GM18909 (cell line): Measurements from ENCODE around the gene SELENON.

Experiments
- ATAC-seq: cut with Tn5 transposase; IDR thresholded peaks from one replicate; pipeline ENCODE4 v1.9.1; 2021; ENCODE audit warnings: mild to moderate bottlenecking; ENCODE audit not compliant: unreplicated experiment, poor library complexity

SELENON gene

DNA sequence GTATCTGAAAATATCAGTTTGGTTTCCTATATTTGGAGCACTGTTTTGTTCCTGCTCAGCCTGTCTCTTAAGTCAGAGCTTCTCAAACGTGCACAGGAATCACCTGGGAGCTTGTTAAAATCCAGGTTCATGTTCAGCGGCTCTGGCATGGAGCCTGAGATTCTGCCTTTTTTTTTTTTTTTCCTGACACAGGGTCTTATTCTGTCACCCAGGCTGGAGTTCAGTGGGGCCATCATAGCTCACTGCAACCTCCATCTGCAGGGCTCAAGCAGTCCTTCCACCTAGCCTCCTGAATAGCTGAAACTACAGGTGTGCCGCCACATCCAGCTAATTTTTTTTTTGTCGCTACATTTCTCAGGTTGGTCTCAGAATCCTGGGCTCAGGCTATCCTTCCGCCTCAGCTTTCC lies 12.2 kb upstream of the SELENON start:
- no peak for ATAC-seq

DNA sequence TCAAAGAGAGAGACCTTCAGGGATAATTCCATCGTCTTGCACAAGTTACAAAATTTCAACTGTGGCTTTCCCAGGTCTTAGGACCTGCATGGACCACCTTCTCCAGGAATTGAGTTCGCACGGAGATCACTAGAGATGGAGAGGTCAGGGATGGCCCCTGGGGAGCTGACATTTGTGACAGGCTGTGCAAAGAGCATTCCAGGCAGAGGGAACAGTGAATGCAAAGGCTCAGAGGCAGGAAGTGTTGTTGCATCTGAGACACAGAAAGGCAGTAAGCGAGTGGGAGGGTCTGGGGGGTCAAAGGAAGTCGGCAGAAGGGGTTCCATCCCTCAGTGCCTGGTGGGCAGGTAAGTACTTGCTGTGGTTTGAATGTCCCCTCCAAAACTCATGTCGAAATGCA lies 9.5 kb upstream of the SELENON start:
- ATAC-seq, result no peak

DNA sequence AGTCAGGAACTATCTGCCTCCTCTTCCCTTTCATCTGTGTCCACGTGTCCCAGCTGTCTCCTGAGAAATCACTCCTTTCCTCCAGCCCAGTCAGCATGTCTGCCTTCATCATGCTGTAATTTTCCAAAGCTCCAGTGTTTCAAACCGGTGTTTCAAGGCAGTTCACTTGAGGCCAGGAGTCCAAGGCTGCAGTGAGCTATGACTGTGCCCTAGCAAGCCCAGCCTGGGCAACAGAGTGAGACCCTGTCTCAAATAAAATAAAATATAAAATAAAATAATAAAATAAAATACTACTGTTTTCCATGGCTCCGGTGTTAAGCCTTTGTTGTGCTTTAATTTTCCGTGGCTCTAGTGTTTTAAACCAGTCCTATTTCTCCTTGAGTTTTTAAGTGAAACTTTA lies 7.9 kb upstream of the SELENON start:
- ATAC-seq, result no peak

DNA sequence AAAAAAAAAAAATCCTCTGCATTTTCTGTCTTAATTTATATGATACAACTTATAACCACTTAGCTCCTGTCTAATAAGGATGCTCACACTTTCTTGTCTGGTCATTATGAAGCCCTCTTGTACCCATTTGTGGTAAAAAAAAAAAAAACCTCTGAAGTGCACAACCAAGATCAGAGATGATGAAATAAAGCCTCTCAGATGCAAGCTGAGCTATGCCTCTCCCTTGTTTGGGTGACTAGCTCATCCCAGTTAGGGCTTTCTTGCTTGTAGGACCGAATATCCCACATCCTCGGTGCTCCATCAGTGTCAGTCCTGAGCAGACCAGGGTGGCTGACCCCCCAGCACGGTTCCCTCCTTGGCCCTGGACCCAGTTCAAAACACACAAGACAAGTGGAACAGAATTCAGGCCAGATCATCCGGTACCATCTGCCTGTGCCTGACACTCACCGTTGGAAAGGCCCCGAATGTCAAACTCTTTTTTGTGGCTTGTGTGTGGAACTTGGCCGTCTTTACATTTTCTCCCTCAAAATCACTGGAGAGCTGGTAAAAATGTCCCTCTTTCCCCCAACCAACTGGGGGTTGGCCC lies 6.3 kb upstream of the SELENON start:
- ATAC-seq, result no peak

DNA sequence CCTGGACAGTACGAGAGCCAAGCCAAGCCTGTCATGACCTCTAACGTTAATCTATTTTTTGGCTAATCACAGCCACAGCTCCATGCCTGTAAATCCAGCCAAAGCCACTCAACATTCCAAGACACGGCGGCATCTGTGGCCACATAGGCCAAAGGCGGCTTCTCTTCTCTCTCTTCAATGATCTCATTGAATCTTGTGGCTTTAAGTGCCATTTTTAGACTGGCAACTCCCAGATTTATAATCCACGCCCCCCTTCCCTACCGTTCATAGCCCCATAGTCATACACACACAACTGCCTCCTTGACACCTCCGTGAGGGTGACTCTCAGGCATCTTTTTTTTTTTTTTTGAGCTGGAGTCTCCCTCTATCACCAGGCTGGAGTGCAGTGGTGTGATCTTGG lies 5.7 kb upstream of the SELENON start:
- ATAC-seq, result no peak

DNA sequence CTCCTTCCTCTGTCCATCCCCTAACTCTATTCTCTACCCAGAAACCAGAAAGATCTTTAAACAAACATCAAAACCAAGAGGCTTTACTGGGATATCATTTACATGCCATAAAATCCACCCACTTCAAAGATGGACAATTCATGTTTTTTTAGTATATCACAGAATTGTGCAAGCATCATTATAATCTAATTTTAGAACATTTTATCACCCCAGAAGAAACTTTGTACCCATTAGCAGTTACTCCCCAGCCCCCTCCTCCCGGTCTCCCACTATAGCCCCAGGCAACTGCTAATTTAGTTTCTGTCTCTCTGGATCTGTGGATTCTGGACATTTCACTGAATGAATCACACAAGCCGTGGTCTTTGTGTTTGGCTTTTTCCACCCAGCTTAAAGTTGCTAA lies 4.8 kb upstream of the SELENON start:
- ATAC-seq, result no peak

DNA sequence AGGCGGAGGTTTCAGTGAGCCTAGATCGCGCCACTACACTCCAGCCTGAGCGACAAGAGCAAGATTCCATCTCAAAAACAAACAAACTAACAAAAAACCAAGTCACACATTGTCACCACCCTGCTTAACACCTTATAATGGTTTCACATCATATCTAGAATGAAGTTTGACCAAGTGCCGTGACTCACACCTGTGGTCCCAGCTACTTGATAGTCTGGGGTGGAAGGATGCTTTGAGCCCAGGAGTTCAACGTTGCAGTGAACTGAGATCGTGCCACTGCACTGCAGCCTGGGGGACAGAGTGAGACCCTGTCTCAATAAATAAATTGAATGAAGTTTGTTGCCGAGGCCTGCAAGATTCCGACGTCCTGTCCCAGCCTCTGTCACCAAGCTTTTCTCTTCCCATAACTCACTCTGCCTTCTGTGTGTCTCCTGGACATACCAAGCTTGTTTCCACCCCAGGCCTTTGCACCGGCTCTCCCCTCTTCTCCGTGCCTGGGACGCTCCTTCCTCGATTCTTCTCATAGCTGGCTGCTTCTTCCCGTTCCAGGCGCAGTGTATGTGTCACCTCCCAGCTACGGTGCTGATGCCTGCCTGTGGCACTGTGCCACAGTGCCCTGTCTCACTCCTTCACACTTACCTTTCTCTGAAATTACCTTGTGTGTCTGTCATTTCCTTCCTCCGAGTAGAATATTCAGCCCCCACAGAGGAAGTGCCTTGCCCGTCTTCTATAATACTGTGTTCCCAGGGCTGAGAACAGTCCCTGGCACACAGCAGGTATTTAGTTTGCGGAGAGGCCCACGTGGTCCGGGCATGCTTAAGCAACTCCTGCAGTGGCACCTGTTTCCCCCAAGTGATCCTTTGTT lies 3.8 kb upstream of the SELENON start:
- ATAC-seq, result no peak

DNA sequence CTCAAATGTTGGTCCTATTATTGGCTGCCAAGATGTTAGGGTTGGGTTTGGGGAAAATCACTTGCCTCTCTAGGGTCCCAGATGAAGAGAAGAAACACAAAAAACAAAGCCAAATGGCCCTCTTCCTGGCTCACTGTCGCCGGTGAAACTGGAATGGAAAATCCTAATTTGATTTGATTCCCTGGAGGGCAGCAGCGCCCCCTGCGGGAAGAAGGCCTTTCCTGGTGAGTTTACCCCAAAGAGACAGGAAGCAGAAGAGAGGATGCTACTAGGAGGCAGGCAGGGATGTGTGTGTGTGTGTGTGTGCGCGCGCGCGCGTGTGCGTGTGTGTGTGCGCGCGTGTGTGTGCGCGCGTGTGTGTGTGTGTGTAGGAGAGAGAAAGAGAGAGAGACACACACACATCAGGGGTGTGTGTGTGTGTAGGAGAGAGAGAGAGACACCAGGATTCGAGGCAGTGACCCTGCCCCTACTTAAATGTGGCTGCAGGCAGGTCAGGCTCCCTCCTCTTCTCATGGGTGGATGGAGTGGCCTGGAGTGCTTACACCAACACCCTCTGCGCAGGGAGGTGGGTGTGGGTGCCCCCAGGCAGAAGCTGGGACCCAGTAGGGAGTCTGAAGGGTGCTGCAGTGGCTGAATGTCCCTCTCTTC lies 3.1 kb upstream of the SELENON start:
- ATAC-seq, result no peak

DNA sequence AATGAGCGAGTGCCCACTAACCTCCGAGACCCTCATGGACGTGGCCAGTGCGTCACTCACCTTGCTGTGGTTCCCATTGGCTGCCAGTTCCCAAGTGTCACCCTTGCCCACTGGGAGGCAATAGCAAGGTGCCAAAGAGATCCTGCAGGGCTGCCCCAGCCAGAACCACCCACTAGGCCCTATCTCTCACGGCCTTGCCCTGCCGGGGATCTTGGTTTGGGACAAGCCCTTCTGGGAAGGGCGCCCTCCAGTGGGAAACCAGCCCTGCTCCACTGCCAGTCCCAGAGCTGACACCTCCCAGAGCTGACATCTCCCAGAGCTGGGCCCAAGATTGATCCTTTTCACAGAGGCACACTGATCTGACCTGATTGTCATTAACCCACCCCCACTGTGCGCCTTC lies 2.1 kb upstream of the SELENON start:
- ATAC-seq, result no peak

DNA sequence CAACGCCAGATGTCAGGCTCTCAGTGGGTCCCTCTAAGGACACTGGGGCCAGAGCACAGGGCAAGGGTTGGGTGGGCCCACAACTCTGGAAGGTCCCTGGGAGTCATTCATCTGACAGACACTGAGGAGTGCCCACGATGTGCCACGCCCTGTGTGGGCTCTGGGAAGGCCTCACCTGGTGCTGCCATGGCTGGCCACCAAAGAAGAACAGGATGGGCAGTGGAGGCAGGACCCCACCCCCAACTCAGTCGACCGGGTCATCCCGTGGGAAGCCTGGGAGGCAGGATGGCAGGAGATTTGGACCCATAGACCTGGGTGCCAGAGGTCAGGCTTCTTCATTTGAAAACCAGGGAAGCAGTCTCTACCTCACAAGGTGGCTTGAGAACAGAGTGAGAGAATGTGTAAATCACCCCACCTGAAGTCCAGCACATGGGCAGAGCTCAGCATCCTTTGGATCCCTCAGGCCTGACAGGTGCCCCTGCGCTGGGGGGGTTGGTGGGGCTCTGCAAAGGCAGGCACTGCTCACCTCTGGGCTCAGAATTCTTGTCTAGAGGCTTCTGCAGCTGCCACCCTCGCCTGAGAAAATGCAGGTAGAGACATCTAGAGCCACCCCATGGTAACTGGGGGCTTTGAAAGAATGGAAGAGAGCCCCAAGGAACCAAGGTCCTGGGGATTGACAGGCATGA lies 1.2 kb upstream of the SELENON start:
- ATAC-seq, result no peak

DNA sequence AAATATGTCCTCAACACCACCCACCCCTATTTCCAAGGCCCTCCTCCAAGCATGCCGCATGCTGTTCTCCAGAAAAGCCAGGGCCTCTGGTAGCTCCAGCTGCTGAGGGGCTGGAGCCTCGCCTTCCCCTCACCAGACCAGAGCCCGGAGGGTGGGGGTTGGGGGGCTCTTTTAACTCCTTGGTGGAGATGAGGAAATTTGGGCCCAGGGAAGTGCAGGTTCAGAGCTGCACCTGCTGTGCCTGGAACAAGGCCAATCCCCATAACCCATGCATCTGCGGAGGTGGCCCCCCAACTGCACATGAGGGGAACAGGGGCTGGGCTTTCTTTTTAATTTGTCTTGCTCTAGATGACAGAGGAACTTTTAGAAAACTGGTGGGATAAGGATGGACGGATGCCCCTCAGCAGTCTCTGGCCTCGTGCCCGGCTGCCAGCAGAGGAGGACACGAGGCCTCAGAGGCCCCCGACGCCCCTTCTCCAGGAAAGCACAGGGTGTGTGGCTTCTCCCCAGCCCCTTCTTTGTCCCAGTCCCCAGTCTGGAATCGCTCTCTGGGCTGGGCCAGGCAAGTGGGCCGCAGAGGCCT lies 550 bp upstream of the SELENON start:
- no peak for ATAC-seq

DNA sequence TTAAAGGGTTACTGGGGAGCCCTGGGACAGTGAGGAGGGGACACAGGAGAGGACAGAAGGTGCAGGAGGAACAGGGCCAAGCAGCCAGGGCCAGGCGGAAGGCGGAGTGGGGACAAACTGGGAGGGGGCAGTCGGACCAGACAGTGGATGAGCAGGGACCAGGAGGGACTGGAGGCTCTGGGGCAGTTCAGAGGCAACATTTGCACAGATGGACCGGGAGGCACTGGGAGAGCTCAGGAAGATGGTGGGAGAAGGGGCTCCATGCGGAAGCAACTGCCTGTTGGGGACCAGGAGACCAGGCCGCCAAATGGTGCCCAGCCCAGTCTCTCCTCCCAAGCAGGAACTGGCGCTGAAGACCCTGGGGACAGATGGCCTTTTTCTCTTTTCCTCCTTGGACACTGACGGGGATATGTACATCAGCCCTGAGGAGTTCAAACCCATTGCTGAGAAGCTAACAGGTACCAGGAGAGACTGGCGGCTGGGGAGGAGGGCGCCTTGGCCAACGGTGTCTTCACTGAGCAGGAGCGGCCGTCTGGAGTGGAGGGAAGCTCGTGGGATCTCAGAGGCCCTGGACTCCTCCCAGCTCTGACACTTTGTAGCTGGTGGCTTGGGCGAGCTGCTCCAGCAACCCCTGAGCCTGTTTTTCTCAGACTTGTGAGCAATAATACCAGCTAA lies 847 bp downstream of the SELENON start:
- no peak for ATAC-seq

DNA sequence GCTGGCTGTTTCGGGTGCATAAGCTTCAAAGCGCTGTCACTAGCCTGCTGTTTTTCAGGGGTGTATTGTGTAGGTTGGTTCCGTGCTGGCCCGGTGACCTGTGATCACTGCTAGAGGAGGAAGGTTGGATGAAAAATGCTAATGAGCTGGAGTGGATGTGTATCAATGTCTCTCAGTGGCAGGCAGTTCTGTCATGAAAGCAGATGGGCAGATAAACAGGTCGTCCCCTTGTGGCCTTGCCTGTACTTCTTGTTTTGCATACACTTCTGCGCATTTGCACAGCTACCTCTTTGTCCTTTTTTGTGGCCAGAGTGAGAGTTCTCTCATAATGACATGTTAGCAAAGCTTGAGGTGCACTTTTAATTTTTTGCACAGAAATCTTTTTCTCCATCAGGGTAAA lies 2.9 kb downstream of the SELENON start:
- no peak for ATAC-seq

DNA sequence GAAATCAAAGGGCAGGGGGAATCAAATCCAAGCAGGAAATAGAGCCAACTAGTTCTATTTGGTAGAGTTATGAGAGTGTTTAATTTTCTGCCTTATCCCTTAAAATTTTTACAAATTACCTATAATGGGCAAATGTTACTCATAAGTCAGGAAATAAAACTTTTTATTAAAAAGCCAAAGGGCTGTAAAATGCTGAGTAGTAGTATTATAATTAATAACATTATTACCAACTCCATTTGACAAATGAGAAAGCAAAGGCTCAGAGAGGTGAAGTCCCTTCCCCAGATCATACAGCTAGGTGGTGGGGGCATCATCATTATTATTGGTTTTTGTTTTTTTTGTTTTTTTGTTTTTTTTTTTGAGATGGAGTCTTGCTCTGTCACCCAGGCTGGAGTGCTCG lies 3.4 kb downstream of the SELENON start:
- no peak for ATAC-seq

DNA sequence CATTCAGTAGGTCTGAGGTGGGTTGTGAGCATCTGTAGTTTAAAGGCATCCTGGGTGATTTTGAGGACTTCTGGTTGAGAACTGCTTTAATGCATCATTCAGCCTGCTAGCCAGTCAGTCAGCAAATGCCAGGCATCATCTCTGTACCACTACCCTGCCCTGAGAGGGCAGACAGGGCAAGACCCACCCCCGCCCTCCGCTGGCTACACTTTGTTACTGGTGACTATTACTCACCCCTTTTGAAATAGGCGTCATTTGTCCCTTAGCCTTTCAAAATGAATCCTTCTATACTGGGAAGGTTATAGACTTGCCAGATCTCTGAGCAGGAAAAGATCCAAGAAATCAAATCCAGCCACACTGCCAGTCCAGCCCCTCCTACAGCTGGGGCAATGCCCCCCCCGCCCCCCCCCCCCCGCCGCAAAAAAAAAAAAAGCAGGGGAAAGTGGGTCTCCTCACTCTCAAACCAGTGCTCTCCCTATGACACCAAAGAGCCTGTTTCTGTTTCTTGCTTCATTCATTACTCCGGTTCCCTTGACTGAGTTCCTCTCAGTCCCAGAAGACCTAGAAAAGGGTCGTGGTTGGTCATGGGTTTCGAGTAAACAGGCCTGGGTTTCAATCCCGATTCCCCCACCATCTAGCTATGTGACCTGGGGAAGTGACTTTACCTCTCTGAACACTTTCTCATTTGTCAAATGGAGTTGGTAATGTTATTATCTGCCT lies 4.4 kb downstream of the SELENON start:
- no peak for ATAC-seq

DNA sequence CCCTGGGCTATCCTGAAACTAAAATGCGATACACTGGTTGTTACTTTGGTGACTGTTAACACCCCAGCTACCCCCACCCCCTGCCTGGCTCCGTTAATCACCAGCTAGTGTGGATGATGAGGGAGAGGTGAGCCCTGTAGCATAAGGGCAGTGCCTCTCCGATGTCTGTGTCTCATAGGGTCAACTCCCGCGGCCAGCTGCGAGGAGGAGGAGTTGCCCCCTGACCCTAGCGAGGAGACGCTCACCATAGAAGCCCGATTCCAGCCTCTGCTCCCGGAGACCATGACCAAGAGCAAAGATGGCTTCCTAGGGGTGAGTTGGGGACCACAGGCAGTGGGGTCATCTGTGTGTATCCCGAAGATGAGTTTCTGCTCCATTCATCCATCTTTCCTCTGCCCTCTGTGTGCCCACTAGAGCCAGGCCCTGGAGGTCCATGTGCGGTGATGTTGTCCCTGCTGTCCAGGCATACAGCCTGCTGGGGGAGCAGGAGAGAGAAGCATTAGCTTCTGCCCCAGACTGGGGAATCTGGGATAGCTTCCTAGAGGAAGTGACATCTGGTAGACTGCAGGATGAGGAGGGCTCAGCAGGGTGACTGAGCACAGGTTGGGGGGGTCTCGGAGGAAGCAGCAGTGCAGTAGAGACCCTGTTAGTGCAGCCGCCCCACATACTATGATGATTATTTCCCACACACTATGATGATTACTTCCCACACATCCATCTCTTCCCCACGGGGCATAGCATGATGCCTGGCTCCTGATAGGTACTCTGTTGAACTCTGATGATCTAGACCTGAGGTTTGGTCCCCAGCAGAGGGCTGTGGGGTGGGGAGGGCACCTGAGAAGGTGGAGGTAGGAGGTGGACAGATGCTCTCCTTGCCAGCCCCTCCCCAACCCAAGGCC lies 5.2 kb downstream of the SELENON start:
- ATAC-seq, result no peak

DNA sequence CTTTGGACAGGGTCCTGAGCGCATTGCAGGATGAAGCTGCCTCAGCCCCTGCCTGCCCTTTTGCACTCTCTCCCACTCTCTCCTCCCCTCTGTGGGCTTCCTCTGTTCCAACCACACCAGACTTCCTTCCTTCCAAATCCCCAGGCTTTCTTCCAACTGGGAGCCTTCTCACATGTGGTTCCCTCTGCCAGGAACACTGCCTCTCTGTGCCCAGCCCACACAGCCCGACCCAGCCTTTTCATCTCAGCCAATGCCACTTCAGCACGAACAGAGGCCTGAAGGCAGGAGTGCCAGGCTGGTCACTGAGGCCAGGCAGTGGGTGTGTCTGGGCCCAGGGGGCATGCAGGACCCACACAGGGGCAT lies 5.9 kb downstream of the SELENON start:
- no peak for ATAC-seq

DNA sequence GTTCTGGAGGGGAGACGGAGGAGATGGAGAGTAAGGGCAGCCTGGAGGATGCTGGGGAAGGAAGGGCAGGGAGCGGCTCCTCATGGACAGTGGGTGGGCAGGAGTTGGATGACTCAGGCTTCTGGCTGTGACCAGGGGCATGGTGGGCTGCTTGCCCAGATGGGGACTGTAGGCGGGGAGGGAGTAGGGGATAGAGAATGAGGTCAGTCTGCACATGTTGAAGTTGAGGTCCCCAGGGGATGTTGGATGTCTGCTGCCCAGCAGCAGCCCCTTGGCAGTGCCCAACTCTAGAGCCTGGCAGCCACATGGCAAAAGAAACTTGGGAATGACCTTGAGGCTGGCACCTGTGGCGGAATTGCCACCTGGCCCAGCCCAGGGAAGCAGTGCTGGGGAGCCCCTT lies 6.4 kb downstream of the SELENON start:
- ATAC-seq, result no peak
